Endothelial cell of umbilical vein (primary cell): ENCODE data around the gene ARHGAP10. TPM values are rescaled to one million over a fixed set of nuclear protein-coding genes. Genes with fewer than 3 reads are reported as not detected.

Source experiments
- BruUV-seq: library from RNA; stranded (reverse); fragments of 400-500 nt; replicated peaks from 2 replicates; lab custom pipeline; 2021; lab: Mats Ljungman, UMichigan
- CTCF ChIA-PET: fragments of 300-600, 350-600 bp; sonication (Branson Sonifier 250); formaldehyde crosslinking; loops from one replicate; lab custom pipeline; 2021; ENCODE audit warnings: antibody characterized with exemption, inconsistent platforms; lab: Charles Lee
- POLR2A ChIA-PET: fragments of 300-600, 350-600 bp; sonication (Branson Sonifier 250); formaldehyde crosslinking; loops from one replicate; lab custom pipeline; 2021; ENCODE audit warnings: antibody characterized with exemption, inconsistent platforms; lab: Charles Lee
- DNase-seq: peaks from one replicate; pipeline ENCODE4 v3.0.0-alpha.2; 2011; ENCODE audit warnings: low read depth, low spot score
- FAIRE-seq: peaks from 2 replicates; lab custom pipeline; 2011; peaks lifted over from hg19 to GRCh38; lab: Jason Lieb, UNC
- H2AFZ ChIP-seq: 2 replicates; pipeline ENCODE4 v1.6.0; 2012; ENCODE audit warnings: low read depth, low read length, control low read depth, inconsistent platforms
- H3K27ac ChIP-seq: 2 replicates; pipeline ENCODE4 v1.5.1; 2011; ENCODE audit warnings: low read depth, mild to moderate bottlenecking, control low read depth, low read length, moderate library complexity; ENCODE audit not compliant: insufficient read depth
- H3K27me3 ChIP-seq, 2 experiments: 2 replicates each; pipeline versions ENCODE4 v1.6.0 to v1.6.1; 2011; ENCODE audit warnings: low read length in 2 of 2, mixed read lengths in 1 of 2; ENCODE audit not compliant: control insufficient read depth in 2 of 2, insufficient read depth in 2 of 2
- H3K36me3 ChIP-seq, 2 experiments: 2 replicates in 1 of 2; 3 replicates in 1 of 2; pipeline ENCODE4 v1.5.1; 2011; ENCODE audit warnings: low read length in 2 of 2, mild to moderate bottlenecking in 1 of 2, moderate library complexity in 1 of 2; ENCODE audit not compliant: control insufficient read depth in 2 of 2, insufficient read depth in 2 of 2; ENCODE audit errors: extremely low read depth in 1 of 2
- H3K4me1 ChIP-seq: 3 replicates; pipeline ENCODE4 v1.5.1; 2011; ENCODE audit warnings: mild to moderate bottlenecking, low read length; ENCODE audit not compliant: control insufficient read depth, insufficient read depth; ENCODE audit errors: extremely low read depth
- H3K4me2 ChIP-seq: 2 replicates; pipeline ENCODE4 v1.6.1; 2011; ENCODE audit warnings: low read length, control low read depth, mixed read lengths; ENCODE audit not compliant: insufficient read depth
- H3K4me3 ChIP-seq, 3 experiments: fragments of 200-600 bp in 1 of 3; sonication (generic), shearing (Covaris generic) in 1 of 3; replicated peaks in 1 of 3; 2 replicates each; pipeline ENCODE4 v1.5.1; 2011 to 2016; ENCODE audit warnings: control low read depth in 3 of 3, low read length in 3 of 3, mild to moderate bottlenecking in 2 of 3, inconsistent platforms in 1 of 3, low read depth in 1 of 3, moderate library complexity in 1 of 3; ENCODE audit not compliant: insufficient read depth in 1 of 3
- H3K79me2 ChIP-seq: 2 replicates; pipeline ENCODE4 v1.6.0; 2012; ENCODE audit warnings: low read length, inconsistent platforms; ENCODE audit not compliant: control insufficient read depth, insufficient read depth
- H3K9ac ChIP-seq: replicated peaks from 2 replicates; pipeline ENCODE3; 2011; ENCODE audit warnings: low read length, control low read depth; ENCODE audit not compliant: insufficient read depth; ENCODE audit errors: extremely low read depth
- H3K9me1 ChIP-seq: replicated peaks from 3 replicates; pipeline ENCODE4 v1.6.0; 2011; ENCODE audit warnings: mild to moderate bottlenecking, low read length; ENCODE audit not compliant: control insufficient read depth, insufficient read depth; ENCODE audit errors: extremely low read depth
- H3K9me3 ChIP-seq: replicated peaks from 2 replicates; pipeline ENCODE4 v1.5.1; 2012; ENCODE audit warnings: low read length, inconsistent platforms; ENCODE audit not compliant: control insufficient read depth, insufficient read depth
- H4K20me1 ChIP-seq: replicated peaks from 2 replicates; pipeline ENCODE3; 2011; ENCODE audit warnings: mild to moderate bottlenecking, low read length; ENCODE audit not compliant: control insufficient read depth, insufficient read depth; ENCODE audit errors: extremely low read depth
- EZH2 ChIP-seq: IDR thresholded peaks from 2 replicates; pipeline ENCODE4 v1.6.1; 2012; ENCODE audit warnings: borderline replicate concordance, low read depth, mild to moderate bottlenecking, moderate library complexity, low read length, inconsistent platforms; ENCODE audit not compliant: severe bottlenecking
- FOS ChIP-seq: IDR thresholded peaks from 2 replicates; pipeline ENCODE4 v1.6.1; 2011; ENCODE audit warnings: mild to moderate bottlenecking, low read length, moderate library complexity, borderline replicate concordance; ENCODE audit not compliant: insufficient read depth
- GATA2 ChIP-seq: IDR thresholded peaks from 2 replicates; pipeline ENCODE4 v1.7.0; 2011; ENCODE audit warnings: low read depth, mild to moderate bottlenecking, moderate library complexity, mixed read lengths, low read length; ENCODE audit not compliant: insufficient read length, insufficient read depth
- JUN ChIP-seq: IDR thresholded peaks from 2 replicates; pipeline ENCODE4 v1.6.1; 2011; ENCODE audit warnings: borderline replicate concordance, low read depth; ENCODE audit not compliant: insufficient read length, insufficient read depth
- MYC ChIP-seq: IDR thresholded peaks from one replicate; pipeline ENCODE4 v1.6.1; 2011; ENCODE audit warnings: mild to moderate bottlenecking, low read depth, low read length
- POLR2A ChIP-seq: IDR thresholded peaks from 2 replicates; pipeline ENCODE4 v1.6.1; 2012; ENCODE audit warnings: low read depth, mild to moderate bottlenecking, control low read depth, low read length
- POLR2AphosphoS5 ChIP-seq: IDR thresholded peaks from 2 replicates; pipeline ENCODE4 v1.6.1; 2012; ENCODE audit warnings: low read depth, mild to moderate bottlenecking, control low read depth, low read length, moderate library complexity; ENCODE audit not compliant: insufficient read depth
- dilution Hi-C: fragments of 300-500 bp; cut with MboI; formaldehyde crosslinking; loops from one replicate; pipeline ENCODE4 v1.15.0; 2019; ENCODE audit warnings: low sequenced_read_pairs; ENCODE audit not compliant: extremely low pct_ligation_motif_present
- intact Hi-C: fragments of 100-400 bp; cut with micrococcal nuclease; formaldehyde crosslinking; loops from one replicate; pipeline ENCODE4 v1.10.0; 2022
- polyA plus RNA-seq, 4 experiments: library from polyadenylated mRNA; depleted of rRNA in 3 of 4; stranded (reverse) in 3 of 4; unstranded in 1 of 4; fragments of >200 nt; gene quantifications; 2 replicates each; pipeline versions ENCODE4 v1.2.1 to v1.2.3, GENCODE V29; 2011 to 2012; ENCODE audit warnings: missing spikeins in 1 of 4
- total RNA-seq: library from RNA; stranded (reverse); gene quantifications from 2 replicates; pipeline ENCODE4 v1.2.3, GENCODE V29; 2021
- TF ChIP-seq, protein P1 (sequence below), 2 donors: IDR thresholded peaks; 1 replicate in 1 of 2; 2 replicates in 1 of 2; pipeline ENCODE4 v1.5.1; 2011; ENCODE audit warnings: low read length in 2 of 2, mild to moderate bottlenecking in 2 of 2, moderate library complexity in 2 of 2, control low read depth in 1 of 2, inconsistent platforms in 1 of 2, low read depth in 1 of 2; ENCODE audit not compliant: insufficient read depth in 1 of 2; ENCODE audit errors: extremely low read depth in 1 of 2
- TF ChIP-seq, protein P2 (sequence below): IDR thresholded peaks from 2 replicates; pipeline ENCODE4 v1.6.1; 2011; ENCODE audit not compliant: insufficient read depth, insufficient read length

ARHGAP10 gene
- total and polyA plus RNA-seq, 2 donors (not counting 3 experiments of a cell fraction or from before 2014, with no cell fraction given): 20.4 to 36.7 TPM

DNA sequence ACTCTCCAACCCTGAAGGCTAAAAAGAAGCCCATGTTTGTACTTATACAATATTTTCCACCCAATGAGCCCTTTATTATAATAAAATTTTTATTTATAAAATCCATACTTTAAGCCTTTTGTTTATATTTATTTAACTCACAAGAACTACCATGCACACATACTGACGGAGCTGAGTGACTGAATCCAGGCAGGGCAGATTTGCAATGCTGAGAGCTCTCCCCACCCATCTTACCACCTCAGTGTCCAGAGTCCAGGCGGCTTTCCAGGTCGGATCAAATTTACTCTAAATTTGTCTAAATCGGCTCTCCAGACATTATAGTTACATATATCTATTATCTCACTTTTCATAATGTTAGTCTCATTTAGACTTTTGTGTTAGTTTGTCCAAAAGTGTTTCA, 74.1 kb downstream of the ARHGAP10 start:
- POLR2A ChIA-PET: no interaction called here
- no peak for TF ChIP-seq GATA2
- TF ChIP-seq POLR2AphosphoS5: no peak
- TF ChIP-seq EZH2: no peak
- no peak for TF ChIP-seq JUN
- TF ChIP-seq MYC: no peak
- no peak for TF ChIP-seq FOS
- TF ChIP-seq, protein P1, sequence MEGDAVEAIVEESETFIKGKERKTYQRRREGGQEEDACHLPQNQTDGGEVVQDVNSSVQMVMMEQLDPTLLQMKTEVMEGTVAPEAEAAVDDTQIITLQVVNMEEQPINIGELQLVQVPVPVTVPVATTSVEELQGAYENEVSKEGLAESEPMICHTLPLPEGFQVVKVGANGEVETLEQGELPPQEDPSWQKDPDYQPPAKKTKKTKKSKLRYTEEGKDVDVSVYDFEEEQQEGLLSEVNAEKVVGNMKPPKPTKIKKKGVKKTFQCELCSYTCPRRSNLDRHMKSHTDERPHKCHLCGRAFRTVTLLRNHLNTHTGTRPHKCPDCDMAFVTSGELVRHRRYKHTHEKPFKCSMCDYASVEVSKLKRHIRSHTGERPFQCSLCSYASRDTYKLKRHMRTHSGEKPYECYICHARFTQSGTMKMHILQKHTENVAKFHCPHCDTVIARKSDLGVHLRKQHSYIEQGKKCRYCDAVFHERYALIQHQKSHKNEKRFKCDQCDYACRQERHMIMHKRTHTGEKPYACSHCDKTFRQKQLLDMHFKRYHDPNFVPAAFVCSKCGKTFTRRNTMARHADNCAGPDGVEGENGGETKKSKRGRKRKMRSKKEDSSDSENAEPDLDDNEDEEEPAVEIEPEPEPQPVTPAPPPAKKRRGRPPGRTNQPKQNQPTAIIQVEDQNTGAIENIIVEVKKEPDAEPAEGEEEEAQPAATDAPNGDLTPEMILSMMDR (IDR thresholded peaks at IDR 0.05; ENCODE audit: extremely low read depth in 1 of 2, insufficient read depth in 1 of 2, low read depth in 1 of 2, low read length in 2 of 2): no peak
- TF ChIP-seq, protein P2, sequence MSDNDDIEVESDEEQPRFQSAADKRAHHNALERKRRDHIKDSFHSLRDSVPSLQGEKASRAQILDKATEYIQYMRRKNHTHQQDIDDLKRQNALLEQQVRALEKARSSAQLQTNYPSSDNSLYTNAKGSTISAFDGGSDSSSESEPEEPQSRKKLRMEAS: no peak
- TF ChIP-seq POLR2A: no peak
- no peak overlapping the region for H2AFZ ChIP-seq
- dilution Hi-C loops: no loop called here
- BruUV-seq: no TSS peak
- H3K4me2 ChIP-seq: no peak overlapping the region
- H3K36me3 ChIP-seq: no peaks in the 10 kb centered on the region
- intact Hi-C loops: no loop called here
- FAIRE-seq: no peak
- peaks cover 4% of the 10 kb centered on the region for H4K20me1 ChIP-seq
- no peak overlapping the region for H3K4me3 ChIP-seq
- H3K27me3 ChIP-seq: no peaks in the 10 kb centered on the region
- H3K9me3 ChIP-seq: no peaks in the 10 kb centered on the region
- H3K79me2 ChIP-seq: peaks cover 22% of the 10 kb centered on the region
- H3K27ac ChIP-seq: no peak overlapping the region
- CTCF ChIA-PET: no interaction called here
- H3K9me1 ChIP-seq: no peaks in the 10 kb centered on the region
- no peak for DNase-seq
- H3K4me1 ChIP-seq: no peaks in the 10 kb centered on the region
- no peak overlapping the region for H3K9ac ChIP-seq
